Measurements from ENCODE around the gene MPND. TPM values are rescaled to one million over a fixed set of nuclear protein-coding genes. Genes with fewer than 3 reads are reported as not detected.

The MPND gene
- total RNA-seq, 1 donor from 2014 or later: 22.0 TPM

GRCh38 chr19:4366666-4367335, 23.4 kb downstream of the MPND start:
- ATAC-seq: no peak

DNA sequence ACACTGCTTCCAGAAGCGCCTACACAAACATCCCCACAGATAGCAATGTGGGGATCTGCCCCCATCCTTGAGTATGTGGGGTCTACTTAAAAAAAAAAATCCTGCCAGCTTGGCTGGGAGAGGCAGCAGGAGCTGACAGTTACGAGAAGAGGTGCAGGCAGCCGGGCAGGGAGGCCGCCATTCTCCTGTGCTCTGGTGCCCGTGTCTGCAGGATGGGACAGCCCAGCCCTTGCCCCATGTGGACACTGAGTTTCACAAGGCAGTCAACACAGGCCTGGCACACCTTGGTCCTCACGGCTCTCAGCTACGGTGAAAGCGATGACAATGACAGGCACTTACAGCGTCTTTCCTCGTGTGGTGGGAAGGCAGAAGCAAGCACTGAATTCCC, 24.0 kb downstream of the MPND start:
- ATAC-seq: no peak

GRCh38 chr19:4367781-4368127, 24.4 kb downstream of the MPND start:
- no peak for ATAC-seq

GRCh38 chr19:4368128-4368820, 24.9 kb downstream of the MPND start:
- ATAC-seq: peak; percentile 3

DNA sequence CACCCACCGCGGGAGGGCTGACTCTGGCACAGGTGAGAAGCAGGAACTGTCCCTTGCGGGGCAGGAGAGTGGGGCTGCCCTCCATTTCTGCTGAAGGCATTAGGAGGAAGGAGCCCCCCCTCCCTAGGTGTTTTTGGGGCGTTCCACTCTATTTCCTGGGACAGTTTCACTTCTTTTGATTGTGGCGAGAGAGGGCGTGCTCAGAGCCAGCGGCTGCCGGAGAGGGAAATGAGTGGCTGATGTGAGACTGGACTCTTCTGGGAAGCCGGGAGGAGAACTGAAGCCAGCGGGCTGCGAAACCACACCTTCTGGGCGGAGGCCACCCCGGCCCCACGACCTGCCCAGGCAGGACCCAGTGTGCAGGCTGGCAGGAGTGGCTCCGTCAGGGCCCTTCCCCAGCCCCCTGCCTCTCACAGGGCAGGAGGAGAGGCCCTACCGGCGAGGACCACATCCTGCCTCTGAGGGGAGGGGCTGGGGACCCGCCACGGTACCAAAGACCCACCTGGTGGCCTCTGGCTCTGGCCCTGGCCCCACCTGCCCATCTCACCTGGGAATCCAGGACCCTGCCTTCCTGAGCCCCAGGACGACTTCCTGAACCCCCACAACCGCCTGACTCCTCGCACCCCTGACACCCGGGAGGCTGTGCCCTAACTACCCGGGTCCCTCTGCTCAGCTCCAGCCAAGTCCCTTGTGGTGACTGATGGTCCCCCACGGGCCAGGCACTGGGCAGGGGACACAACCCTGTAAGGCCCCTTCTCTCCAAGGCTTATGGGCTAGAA, 25.9 kb downstream of the MPND start:
- ATAC-seq: peak; percentile 84

DNA sequence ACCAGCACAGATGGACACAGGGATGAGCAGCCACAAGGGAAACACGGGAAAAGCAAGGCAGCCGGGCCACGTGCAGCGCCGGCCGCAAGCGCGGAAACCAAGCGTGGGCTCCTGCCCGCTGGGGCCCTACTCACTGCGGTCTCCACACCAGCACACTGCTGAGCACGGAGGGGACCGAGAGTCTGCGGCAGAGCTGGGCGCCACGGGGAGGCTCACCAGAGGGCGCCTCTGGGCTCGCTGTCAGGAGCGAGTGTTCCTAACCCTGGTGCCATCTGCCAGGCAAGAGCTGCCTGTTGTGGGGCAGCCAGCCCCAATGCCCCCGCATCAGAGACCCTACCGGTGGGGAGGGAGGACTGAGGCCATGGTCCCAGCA, 26.5 kb downstream of the MPND start:
- ATAC-seq: peak; percentile 42

DNA sequence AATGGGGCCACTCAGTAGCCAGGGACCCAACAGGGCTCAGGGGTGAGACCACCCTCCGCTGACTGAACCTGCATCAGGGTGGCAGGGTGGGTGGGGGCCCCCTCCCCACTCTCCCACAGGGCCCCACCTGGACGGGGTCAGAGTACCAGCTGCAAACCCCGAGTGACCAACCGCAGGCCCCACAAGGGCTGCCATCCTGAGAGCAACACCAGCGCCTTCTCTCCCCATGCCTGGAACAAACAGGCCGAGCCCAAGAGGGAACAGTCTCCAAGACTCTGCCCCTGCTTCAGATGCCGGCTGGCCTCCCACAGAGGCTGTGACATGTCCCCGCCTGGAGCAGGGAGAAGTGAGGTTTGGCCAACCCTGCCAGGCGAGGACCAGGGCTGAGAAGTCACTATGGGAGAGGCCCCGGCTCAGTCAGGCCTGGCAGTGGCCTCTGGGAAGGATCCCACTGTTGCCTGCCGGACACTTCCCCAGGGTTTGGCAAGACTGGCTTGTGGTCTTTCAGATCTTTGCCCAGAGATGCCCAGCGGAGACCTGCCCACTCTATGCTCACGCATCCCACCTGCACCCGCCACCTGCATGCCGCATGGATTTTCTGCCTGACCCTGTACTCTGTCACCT, 27.2 kb downstream of the MPND start:
- no peak for ATAC-seq

- ATAC-seq: no peak
Observed at GRCh38 chr19:4371247-4372164, 28.1 kb downstream of the MPND start.

DNA sequence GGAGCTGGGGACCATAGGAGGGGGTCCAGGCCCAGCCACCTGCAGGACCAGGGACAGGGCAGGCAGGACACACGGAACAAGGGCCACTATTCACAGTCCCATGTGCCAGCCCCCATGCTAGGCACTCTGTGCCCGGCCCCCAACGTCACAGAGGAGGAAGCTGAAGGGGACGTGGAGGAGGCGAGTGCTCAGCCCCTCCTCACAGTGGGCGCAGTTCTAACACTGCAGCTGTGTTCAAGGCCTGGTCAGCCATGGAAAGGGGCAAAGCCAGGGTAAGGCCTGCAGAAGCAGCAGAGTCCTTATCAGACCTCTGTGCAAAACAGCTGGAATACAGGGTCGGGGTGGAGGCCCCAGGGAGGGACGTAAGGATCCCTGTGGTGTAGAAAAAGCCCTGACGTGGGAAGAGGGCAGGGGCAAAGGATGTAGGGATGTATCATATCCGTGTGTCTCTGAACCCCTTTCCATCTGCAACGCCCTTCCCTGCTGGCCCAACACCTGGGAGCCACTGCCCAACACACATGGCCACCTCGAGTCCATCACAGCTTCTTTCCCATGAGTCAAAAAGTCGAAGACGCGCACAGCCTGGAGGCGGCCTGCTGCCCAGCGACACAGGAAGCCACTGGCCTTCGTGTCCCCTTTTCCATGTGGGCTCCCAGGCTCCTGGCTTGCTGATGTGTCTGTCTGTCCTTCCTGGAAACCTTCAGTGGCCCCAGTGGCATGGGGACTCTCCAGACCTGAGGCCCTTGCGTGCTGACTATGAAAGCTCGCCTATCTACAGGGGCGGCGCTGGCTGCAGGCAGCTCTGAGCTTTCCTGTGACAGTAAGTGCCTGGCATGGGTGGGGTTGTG, 29.0 kb downstream of the MPND start:
- no peak for ATAC-seq

DNA sequence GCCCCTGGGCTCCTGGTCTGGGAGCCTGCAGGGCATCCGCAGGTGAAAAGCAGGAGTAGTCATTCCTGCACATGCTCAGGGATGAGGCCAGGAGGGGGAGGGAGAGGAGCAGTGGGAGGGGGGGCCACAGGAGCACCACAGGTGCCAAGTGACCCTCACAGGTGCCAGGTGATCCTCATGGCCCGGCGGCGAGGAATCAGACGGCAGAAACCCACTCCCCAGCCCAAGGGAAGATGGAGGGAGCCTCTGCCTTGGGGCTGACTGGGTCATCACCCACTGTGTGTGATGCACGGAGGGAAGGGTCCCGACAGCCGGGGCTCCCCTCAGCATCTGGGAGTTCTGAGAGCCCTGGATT, 29.6 kb downstream of the MPND start:
- no peak for ATAC-seq

- ATAC-seq: no peak
Observed at GRCh38 chr19:4373601-4374497, 30.5 kb downstream of the MPND start.

DNA sequence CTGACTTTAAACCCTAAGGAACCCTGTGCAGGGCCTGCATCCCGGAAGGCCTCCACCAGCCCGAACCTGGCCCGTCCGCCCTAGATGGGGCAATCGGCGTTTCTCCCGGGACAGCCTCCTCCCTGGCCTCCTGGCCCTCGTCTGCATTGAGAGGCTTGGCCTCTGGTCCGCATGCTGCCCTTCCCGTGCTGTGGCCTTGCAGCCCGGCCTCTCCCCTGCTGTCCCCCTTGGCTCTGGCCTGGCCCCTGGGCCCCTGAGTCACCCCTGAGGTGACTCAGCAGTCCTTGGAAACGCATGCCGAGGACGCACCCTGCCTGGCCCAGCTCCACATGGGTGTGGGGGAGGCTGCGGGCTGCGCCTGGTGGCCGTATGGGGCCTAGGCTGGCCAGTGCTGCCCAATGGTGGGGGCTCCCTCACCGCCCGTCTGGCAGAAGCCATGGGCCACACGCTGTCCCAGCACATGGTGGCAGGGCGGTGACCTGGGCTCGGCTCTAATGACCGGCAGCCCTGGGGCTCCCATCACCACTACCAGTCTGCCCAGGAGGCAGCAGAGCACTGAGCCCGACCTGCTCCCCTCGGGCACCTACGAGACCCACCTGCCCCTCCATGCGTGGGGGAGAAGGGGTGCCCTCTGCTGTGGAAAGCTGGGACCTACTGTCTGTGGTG, 31.3 kb downstream of the MPND start:
- peak; percentile 63 for ATAC-seq

DNA sequence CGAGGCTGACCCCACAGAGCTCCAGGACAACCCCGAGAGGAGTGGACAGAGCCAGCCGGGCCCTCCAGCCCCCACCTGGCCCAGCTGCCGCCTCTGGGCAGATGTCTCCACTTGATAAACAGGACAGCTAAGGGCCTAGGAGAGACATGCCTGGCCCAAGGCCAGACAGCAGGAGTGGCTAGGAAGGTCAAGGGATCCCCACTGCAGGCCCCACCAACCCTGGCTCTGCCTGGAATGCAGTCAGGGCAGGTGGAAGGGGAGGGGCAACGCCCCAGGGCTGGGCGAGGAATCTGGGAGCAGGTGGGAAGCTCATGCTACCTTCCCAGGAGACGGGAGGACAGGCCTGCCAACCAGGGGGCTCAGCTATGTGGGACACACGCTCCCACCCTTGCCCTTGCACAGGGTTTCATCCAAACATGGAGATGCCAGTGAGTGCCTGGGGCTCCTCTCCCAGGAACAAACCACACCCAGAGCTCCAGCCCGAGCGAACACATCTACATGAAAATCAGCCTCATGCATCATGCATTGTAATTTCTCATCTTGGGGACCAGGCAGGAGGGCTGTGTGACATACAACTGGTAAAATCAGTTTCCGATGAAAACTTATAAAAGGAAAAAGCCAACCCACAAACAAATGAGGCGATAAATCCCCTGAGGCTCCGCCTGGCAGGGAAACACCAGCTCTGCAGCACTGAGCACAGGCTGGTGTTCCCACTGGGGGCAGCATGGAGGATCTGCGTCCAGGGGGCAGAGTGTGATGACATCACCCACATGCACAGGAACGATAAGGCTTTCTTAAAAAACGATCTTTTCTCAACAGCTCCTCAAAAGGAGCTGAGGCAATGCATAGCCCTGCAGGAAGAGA, 32.0 kb downstream of the MPND start:
- ATAC-seq: peak; percentile 58

GRCh38 chr19:4376028-4376670, 32.8 kb downstream of the MPND start:
- ATAC-seq: no peak

GRCh38 chr19:4376671-4376990, 33.3 kb downstream of the MPND start:
- ATAC-seq: no peak

- ATAC-seq: peak; percentile 54
Observed at GRCh38 chr19:4376991-4377781, 33.8 kb downstream of the MPND start.

GRCh38 chr19:4378886-4379285, 35.5 kb downstream of the MPND start:
- peak; percentile 1 for ATAC-seq

All from esophagus mucosa (tissue), 1 donor.